C4-2B (cell line): Measurements from ENCODE around the gene PIMREG.
"Not testable (repeated sequence)": the region's sequence is repeated elsewhere in the genome, so short reads cannot be mapped to it uniquely, and the experiment has no call there.

ENCODE experiments used
- H3K27ac ChIP-seq: fragments of 450-650 bp; 2 replicates; pipeline ENCODE4 v1.5.1; 2017
- CTCF ChIP-seq: fragments of 450-650 bp; conservative IDR thresholded peaks from 2 replicates; pipeline ENCODE4 v1.5.1; 2017; ENCODE audit warnings: mild to moderate bottlenecking
- ZFX ChIP-seq: fragments of 450-650 bp; IDR thresholded peaks from 2 replicates; pipeline ENCODE4 v1.6.1; 2017

The PIMREG gene

DNA sequence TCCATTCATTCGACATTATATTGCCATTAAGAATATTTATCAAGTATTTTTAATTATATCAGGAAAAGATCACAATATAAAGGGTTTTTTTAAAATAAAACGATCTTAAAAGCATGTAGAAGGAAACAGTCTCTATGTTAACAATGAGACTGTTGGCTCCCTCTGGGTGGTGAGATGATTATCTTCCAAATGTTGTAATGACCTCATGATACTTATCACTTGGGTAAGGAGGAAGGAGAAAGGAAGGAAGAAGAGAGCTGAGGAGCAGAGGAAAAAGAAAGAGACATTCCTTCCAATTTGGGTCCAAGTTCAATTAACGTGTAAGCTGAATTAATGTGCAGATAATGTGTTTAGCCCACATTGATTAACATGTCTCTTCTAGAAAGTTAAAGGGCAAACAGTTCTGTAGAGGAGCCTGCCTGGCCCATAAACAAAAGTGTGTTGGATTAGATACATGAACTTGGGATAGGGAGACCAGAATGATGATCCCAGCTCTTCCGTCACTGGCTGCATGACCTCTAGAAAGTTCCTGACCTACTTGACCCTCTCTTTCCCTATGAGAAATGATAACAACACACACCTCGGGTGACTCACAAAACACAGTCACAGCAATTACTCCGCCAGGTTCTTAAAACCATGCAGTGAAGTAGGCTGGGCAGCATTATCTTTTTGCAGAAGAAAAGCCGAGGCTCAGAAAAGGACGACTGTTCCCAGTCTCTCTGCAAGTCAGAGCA is 32.0 kb downstream of the PIMREG start:
- H3K27ac ChIP-seq, result no peak overlapping the region

GRCh38 chr17:6476810-6477179 is 32.5 kb downstream of the PIMREG start:
- H3K27ac ChIP-seq, result no peak overlapping the region
- no peak for TF ChIP-seq ZFX
- TF ChIP-seq CTCF, result no peak

More for the DNA sequence above, 32.0 kb downstream of the PIMREG start:
- TF ChIP-seq CTCF, result no peak
- no peak for TF ChIP-seq ZFX

DNA sequence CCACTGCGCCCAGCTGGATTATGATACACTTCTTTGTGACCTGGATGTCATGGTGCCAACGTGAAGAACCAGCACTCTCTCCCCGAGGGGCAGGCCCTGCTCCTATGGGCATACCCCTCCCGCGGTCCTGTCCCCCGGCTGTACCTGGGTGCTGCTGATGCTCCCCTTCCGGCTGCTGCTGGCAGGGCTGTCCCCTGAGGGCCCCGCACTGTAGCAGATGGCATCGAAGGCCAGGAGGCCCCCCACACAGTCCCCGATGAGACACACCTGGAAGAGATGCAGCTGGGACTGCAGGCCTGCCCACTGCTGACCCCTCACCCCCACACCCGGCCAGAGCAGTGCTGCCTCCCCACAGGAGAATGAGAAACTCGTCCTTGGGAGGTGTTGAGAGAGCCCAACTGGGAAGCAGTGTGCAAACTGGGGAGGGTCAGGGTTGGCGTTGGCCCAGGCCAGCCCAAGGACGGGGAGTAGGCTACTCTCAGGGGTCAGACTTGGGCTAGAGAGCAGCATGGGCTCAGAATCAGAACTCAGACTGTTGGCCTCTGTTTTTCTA is 33.7 kb downstream of the PIMREG start:
- H3K27ac ChIP-seq, result no peak overlapping the region
- TF ChIP-seq ZFX (no peak), CTCF (no peak)

DNA sequence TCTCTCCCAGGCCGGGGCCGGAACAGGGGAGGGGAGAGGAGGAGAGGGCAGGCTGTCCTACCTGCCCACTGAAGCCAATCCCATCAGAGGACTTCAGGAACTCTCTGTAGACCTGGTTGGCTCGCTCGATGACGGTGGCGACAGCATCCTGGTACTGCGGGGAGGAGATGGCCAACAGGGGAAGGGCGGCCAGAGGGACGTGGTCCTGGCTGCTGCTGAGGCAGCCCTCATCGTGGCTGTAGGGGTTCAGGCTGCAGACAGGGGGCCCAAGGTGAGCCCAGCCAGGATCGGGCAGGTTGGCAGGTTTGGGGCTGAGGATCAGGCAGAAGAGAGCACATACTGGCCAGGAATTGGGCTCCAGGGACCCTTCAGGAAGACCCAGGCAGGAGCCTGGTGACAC is 34.2 kb downstream of the PIMREG start:
- TF ChIP-seq ZFX (no peak), CTCF (no peak)
- H3K27ac ChIP-seq, result no peak overlapping the region

DNA sequence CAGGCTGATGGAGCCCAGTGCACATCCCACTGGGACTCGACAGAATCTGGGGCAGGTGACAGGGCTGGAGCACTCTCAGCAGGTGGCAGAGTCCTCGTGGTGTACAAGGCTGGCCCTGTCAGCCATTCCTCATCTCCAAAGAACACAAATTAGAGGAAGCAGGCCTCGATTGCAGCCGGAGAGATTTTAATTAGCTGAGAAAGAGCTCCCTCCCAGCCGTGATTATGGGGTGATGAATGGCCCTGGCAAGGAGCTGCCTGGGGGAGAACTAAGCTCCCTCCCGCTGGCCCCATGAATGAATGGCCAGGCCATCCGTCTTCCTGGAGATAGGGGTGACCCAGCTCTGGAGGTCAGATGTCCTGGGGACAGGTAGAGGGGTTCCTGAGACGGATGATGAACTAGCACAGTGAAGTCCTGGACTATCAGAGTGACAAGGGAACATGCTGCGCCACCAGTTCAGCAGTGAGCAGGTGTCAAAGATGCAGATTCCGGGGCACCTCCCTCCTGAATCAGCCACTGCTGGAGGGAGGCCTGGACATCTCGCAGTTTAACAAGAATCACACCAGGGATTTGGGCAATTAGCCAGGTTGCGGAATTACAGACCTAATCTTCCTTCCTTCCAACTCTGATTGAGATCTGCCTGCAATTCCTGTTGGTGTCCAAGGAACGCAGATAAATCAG is 35.5 kb downstream of the PIMREG start:
- TF ChIP-seq ZFX, result no peak
- no peak for TF ChIP-seq CTCF
- H3K27ac ChIP-seq, result no peak overlapping the region

DNA sequence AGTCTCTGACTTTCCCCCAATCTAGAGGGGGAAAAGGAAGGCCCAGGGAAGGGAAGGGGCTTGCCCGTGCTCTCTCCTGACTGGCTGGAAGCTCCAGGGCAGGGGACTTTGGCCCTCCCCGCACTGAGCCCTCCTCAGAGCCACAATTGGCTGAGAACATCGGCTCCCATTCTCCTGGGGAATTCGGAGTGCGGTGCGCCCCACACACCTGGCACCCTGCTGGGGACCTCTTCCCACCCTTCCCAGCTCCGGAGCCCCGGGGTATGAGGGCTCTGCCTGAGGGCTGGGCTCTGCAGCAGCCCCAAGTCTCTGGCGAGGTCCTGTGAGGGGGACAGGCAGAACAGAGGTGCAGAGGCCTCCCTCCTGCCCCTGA is 36.0 kb downstream of the PIMREG start:
- H3K27ac ChIP-seq, result no peak overlapping the region
- TF ChIP-seq ZFX, result no peak
- no peak for TF ChIP-seq CTCF

GRCh38 chr17:6482105-6482455 is 37.8 kb downstream of the PIMREG start:
- TF ChIP-seq ZFX (no peak), CTCF (no peak)
- no peak overlapping the region for H3K27ac ChIP-seq

DNA sequence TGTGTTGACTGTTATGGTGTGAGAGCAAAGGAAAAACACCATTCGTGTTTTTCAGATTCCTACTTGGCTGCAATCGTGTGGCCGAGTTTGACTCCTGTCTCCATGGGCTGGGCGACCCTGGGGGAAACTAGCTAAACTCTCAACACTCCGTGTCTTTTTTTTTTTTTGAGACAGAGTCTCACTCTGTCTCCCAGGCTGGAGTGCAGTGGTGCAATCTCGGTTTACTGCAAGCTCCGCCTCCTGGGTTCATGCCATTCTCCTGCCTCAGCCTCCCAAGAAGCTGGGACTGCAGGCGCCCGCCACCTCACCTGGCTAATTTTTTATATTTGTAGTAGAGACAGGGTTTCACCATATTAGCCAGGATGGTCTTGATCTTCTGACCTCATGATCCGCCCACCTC is 38.5 kb downstream of the PIMREG start:
- not testable (repeated sequence) for H3K27ac ChIP-seq
